CD4-positive, alpha-beta T cell (primary cell): ENCODE results near the gene FSTL4. TPM values are rescaled to one million over a fixed set of nuclear protein-coding genes. Genes with fewer than 3 reads are reported as not detected.

Experiments
- ATAC-seq: fragments of 200-7000 bp; cut with Tn5 transposase; one replicate; pipeline ENCODE4 v1.10.0; 2022; ENCODE audit warnings: mild to moderate bottlenecking; ENCODE audit not compliant: poor library complexity
- CTCF ChIA-PET: fragments of 350-600 bp; sonication (Branson Sonifier 250); formaldehyde crosslinking; loops from one replicate; lab custom pipeline; 2021; ENCODE audit warnings: antibody characterized with exemption, inconsistent platforms; lab: Charles Lee
- POLR2A ChIA-PET: fragments of 350-600 bp; sonication (Branson Sonifier 250); formaldehyde crosslinking; loops from one replicate; lab custom pipeline; 2021; ENCODE audit warnings: antibody characterized with exemption, inconsistent platforms; lab: Charles Lee
- DNase-seq, 14 experiments: peaks; one replicate each; pipeline ENCODE4 v3.0.0-alpha.2; 2013 to 2020; ENCODE audit warnings: mixed read lengths in 2 of 14
- H3K27ac ChIP-seq, 2 donors: one replicate each; pipeline versions ENCODE4 v1.5.1 to v1.7.0; 2013; ENCODE audit warnings: low read length in 2 of 2, low read depth in 1 of 2, mild to moderate bottlenecking in 1 of 2
- H3K27me3 ChIP-seq, 2 experiments: 1 replicate in 1 of 2; 2 replicates in 1 of 2; pipeline versions ENCODE4 v1.6.1 to v1.7.0; 2013; ENCODE audit warnings: low read length in 2 of 2, control low read depth in 1 of 2, mild to moderate bottlenecking in 1 of 2, moderate library complexity in 1 of 2; ENCODE audit not compliant: insufficient read depth in 2 of 2, control insufficient read depth in 1 of 2
- H3K36me3 ChIP-seq: one replicate; pipeline ENCODE4 v1.6.1; 2013; ENCODE audit warnings: low read length, control low read depth; ENCODE audit not compliant: insufficient read depth
- H3K4me1 ChIP-seq: one replicate; pipeline ENCODE4 v1.6.1; 2013; ENCODE audit warnings: low read length, control low read depth; ENCODE audit not compliant: insufficient read depth
- H3K4me3 ChIP-seq: one replicate; pipeline ENCODE4 v1.5.1; 2013; ENCODE audit warnings: mild to moderate bottlenecking, low read length, moderate library complexity
- H3K9me3 ChIP-seq, 2 experiments: 1 replicate in 1 of 2; 2 replicates in 1 of 2; pipeline versions ENCODE4 v1.6.1 to v1.7.0; 2013; ENCODE audit warnings: low read length in 2 of 2, mild to moderate bottlenecking in 2 of 2, control low read depth in 1 of 2, moderate library complexity in 1 of 2; ENCODE audit not compliant: control insufficient read depth in 1 of 2, insufficient read depth in 1 of 2
- H3K27ac Mint-ChIP-seq: one replicate; pipeline ENCODE4 v1.8.0; 2020; ENCODE audit warnings: mixed read lengths
- H3K27me3 Mint-ChIP-seq: one replicate; pipeline ENCODE4 v1.8.0; 2021; ENCODE audit warnings: mixed read lengths
- H3K36me3 Mint-ChIP-seq: one replicate; pipeline ENCODE4 v1.8.0; 2021; ENCODE audit warnings: low read depth, mixed read lengths
- H3K4me1 Mint-ChIP-seq: one replicate; pipeline ENCODE4 v1.8.0; 2021; ENCODE audit warnings: low read depth, mixed read lengths
- H3K4me3 Mint-ChIP-seq: one replicate; pipeline ENCODE4 v1.8.0; 2020; ENCODE audit warnings: mild to moderate bottlenecking, mixed read lengths
- H3K9me3 Mint-ChIP-seq: one replicate; pipeline ENCODE4 v1.8.0; 2020; ENCODE audit warnings: mixed read lengths
- intact Hi-C, 2 experiments: fragments of 100-400 bp; cut with DNase I in 1 of 2; cut with micrococcal nuclease in 1 of 2; formaldehyde crosslinking; loops; one replicate each; pipeline versions ENCODE4 v1.15.1 to v1.9.0; 2023 to 2025; cut with DNase I, micrococcal nuclease
- total RNA-seq, 174 experiments: library from RNA in 2 of 174; stranded (reverse) in 2 of 174; gene quantifications; one replicate each; pipeline ENCODE4 v1.2.3 and lab custom pipeline; 2021 to 2026
- TF ChIP-seq, protein P1 (sequence below): fragments of 200-600 bp; IDR thresholded peaks from one replicate; pipeline ENCODE4 v1.8.0; 2022; ENCODE audit warnings: antibody characterized with exemption, mild to moderate bottlenecking

The FSTL4 gene
- total RNA-seq, 2 experiments from 2014 or later: not detected

DNA sequence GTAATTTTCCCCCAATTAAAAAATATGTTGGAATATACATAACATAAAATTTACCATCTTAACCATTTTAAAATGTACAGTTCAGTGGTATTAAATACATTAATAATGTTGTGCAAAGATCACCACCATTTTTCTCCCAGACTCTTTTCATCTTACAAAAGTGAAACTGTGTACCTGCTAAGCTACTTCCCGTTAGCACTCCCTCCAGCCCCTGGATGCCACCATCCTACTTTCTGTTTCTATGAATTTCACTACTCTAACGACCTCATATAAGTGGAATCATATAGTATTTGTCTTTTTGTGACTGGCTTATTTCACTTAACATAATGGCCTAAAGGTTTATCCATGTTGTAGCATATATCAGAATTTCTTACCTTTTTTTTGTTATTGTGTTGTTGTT is 447.6 kb downstream of the FSTL4 start:
- Mint-ChIP-seq H3K4me1 (peaks cover 22% of the 10 kb centered on the region), H3K27me3 (no peaks in the 10 kb centered on the region), H3K27ac (no peak overlapping the region), H3K4me3 (no peak overlapping the region), H3K36me3 (peaks cover 3% of the 10 kb centered on the region), H3K9me3 (peaks cover 2% of the 10 kb centered on the region)
- peaks cover 3% of the 10 kb centered on the region for H3K4me1 ChIP-seq
- no peaks in the 10 kb centered on the region for H3K27me3 ChIP-seq
- ChIA-PET CTCF (no interaction called here), POLR2A (no interaction called here)
- TF ChIP-seq, protein P1, sequence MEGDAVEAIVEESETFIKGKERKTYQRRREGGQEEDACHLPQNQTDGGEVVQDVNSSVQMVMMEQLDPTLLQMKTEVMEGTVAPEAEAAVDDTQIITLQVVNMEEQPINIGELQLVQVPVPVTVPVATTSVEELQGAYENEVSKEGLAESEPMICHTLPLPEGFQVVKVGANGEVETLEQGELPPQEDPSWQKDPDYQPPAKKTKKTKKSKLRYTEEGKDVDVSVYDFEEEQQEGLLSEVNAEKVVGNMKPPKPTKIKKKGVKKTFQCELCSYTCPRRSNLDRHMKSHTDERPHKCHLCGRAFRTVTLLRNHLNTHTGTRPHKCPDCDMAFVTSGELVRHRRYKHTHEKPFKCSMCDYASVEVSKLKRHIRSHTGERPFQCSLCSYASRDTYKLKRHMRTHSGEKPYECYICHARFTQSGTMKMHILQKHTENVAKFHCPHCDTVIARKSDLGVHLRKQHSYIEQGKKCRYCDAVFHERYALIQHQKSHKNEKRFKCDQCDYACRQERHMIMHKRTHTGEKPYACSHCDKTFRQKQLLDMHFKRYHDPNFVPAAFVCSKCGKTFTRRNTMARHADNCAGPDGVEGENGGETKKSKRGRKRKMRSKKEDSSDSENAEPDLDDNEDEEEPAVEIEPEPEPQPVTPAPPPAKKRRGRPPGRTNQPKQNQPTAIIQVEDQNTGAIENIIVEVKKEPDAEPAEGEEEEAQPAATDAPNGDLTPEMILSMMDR: no peak
- H3K36me3 ChIP-seq: no peaks in the 10 kb centered on the region
- no peak overlapping the region for H3K4me3 ChIP-seq
- DNase-seq: peak in 2 of 14 experiments; percentile 6 to 36
- H3K9me3 ChIP-seq: no peaks in the 10 kb centered on the region
- intact Hi-C loops: no loop called here
- no peak overlapping the region for H3K27ac ChIP-seq
- ATAC-seq: no peak

DNA sequence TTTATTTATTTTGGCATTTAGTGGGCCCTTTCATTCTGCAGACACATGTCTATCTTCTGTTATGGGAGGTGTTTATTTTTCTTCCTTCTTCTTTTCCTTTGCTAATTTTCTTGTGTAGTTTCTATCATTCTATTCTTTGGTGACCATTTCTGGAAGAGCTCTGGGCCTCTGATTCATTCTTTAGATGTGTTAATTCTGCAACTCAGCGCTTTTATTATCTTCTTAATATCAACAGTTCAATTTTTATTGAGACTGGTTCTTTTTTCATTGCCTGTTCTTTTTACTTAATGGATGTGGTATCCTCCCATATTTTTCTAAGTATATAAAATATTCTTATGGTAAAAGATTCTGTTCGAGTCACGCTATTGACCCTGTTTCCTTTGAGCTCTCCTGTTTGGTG is 448.5 kb downstream of the FSTL4 start:
- intact Hi-C loops: no loop called here
- ATAC-seq: no peak
- no peaks in the 10 kb centered on the region for H3K36me3 Mint-ChIP-seq
- H3K4me1 Mint-ChIP-seq: peaks cover 17% of the 10 kb centered on the region
- Histone ChIP-seq H3K27me3 (no peaks in the 10 kb centered on the region), H3K36me3 (no peaks in the 10 kb centered on the region), H3K9me3 (no peaks in the 10 kb centered on the region), H3K4me3 (no peak overlapping the region), H3K27ac (no peak overlapping the region), H3K4me1 (no peaks in the 10 kb centered on the region)
- H3K9me3 Mint-ChIP-seq: peaks cover under 1% of the 10 kb centered on the region
- ChIA-PET CTCF (no interaction called here), POLR2A (interaction anchor here (0.8 kb wide), 1 partner anchor 100 kb away, joined by 3 read pairs; no protein-coding TSS in a partner anchor)
- H3K27me3 Mint-ChIP-seq: no peaks in the 10 kb centered on the region
- TF ChIP-seq, protein P1: no peak
- DNase-seq: no peak
- no peak overlapping the region for H3K27ac Mint-ChIP-seq
- no peak overlapping the region for H3K4me3 Mint-ChIP-seq

DNA sequence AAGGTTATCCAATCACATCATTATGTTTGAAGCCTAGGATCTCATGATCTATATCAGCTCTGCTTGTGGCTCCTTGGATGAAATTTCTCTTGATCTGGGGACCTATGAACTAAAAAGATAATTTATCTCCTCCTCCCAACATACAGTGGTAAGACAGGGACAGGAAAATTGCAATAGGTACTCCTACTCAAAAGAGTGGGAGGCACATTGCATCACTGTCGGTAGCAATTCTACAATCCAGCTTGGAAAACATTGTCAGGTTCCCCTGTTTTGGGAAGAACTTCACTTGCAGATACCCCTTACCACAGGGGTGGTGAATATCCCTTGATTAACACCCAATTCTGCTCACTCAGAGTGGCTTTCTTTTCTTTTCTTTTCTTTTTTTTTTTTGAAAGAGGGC is 452.8 kb downstream of the FSTL4 start:
- Mint-ChIP-seq H3K4me1 (peaks cover 10% of the 10 kb centered on the region), H3K9me3 (no peaks in the 10 kb centered on the region), H3K36me3 (no peaks in the 10 kb centered on the region), H3K27ac (no peak overlapping the region), H3K4me3 (no peak overlapping the region), H3K27me3 (no peaks in the 10 kb centered on the region)
- Histone ChIP-seq H3K4me1 (no peaks in the 10 kb centered on the region), H3K27me3 (no peaks in the 10 kb centered on the region), H3K9me3 (no peaks in the 10 kb centered on the region), H3K4me3 (no peak overlapping the region), H3K36me3 (no peaks in the 10 kb centered on the region), H3K27ac (no peak overlapping the region)
- ATAC-seq (no peak), DNase-seq (no peak)
- TF ChIP-seq, protein P1: no peak
- POLR2A ChIA-PET: no interaction called here
- CTCF ChIA-PET: no interaction called here
- intact Hi-C loops: no loop called here
